GM12874 (cell line): Measurements from ENCODE around the gene COMP.

ENCODE experiments used
- CTCF ChIP-seq: IDR thresholded peaks from 2 replicates; pipeline ENCODE4 v1.5.1; 2011; ENCODE audit warnings: low read depth, mild to moderate bottlenecking, control low read depth, low read length, moderate library complexity; ENCODE audit not compliant: insufficient read depth

The COMP gene

GRCh38 chr19:18756896-18757295 is 34.2 kb downstream of the COMP start:
- no peak for TF ChIP-seq CTCF

DNA sequence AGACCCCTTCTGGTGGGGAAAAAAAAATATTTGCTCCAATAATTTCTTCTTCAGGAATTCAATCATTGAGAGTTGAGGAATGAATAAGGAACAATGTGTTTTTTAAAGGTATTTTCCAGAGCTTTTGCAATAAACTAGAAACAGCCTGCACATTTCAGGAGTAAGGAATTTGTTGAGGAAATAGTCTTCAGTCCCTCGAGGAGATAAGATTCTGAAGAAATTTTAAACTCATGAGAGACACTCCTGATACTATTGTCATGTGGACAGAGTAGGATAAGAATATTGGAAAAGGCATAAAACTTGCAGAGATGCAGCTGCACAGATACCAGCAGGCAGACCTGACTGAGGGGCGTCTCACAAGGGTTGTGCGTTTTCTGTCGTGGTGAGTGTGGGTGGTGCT is 36.6 kb downstream of the COMP start:
- TF ChIP-seq CTCF = no peak

DNA sequence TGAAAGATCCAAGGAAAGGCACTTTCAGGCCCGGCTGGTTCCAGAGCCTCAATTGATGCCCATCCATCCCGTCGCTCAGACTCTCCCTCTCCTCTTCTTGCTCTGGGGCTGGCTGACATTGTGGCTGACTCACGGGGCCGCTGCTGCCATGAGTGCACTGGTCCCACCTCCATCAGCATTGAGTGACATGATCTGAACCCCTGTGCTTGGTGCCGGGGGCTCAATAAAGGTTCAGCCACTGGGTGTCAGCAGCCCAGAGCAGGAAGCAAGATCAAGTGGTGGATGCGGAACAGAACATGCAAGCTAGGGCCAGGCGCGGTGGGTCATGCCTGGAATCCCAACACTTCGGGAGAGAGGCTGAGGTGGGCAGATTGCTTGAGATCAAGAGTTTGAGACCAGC is 39.5 kb downstream of the COMP start:
- no peak for TF ChIP-seq CTCF

DNA sequence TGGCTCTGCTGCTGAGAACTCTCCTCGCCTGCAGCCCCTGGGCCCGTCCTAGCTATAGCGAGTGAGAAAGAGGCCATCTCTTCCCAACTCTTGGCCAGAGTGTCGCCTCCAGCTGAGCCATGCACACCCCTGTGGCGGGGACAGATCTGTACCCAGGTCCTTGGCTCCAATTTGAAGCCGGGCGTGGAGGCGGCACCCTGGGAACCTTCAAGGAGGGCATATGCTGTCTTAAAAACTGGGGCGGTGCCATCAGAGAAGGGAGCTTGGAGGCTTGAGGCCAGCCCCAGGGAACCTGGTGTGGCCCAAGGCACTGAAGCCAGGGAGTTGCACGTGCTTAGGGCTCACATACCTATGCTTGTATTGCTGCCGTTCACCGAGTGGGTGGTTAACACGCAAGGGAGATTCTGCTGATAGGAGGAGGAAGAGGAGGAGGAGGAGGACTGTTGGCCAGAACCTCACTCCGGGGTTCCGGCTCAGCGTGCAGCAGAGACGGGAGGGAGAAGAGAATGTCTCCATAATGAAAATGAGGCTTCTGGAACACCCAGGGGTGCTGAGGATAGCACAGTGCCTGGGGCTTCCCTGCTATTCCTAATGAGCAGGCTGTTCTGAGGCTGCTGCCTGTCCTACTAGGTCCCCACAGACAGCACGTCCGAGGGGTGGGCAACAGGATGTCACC is 40.7 kb downstream of the COMP start:
- no peak for TF ChIP-seq CTCF

- no peak for TF ChIP-seq CTCF
Measured at GRCh38 chr19:18749362-18750231, 41.5 kb downstream of the COMP start.

GRCh38 chr19:18746401-18747325 is 44.4 kb downstream of the COMP start:
- TF ChIP-seq CTCF = no peak

DNA sequence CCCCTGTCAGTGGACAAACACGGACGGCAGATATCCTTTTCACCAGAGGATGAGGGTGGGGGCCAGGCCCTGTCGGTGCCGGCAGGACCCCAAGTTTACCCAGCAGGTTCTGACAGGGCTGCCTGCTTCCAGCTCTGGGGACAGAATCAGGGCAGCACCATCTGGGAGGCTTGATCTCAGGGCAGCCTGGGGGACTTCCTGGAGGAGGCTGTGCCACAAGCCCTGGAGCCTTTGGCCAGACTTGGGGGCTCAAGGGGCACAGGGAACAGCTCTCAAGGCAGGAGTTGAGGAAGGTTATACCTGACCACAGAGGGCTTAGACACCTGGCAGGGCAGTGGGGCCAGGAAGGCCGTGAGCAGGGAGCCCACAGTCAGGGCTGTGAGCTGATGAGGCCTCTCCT is 45.2 kb downstream of the COMP start:
- TF ChIP-seq CTCF = no peak
